ENCODE measurements around the gene GTF3C4. TPM values are rescaled to one million over a fixed set of nuclear protein-coding genes. Genes with fewer than 3 reads are reported as not detected.
"Not testable (repeated sequence)": the region's sequence is repeated elsewhere in the genome, so short reads cannot be mapped to it uniquely, and the experiment has no call there.

The GTF3C4 gene
- total RNA-seq, 1 experiment from 2014 or later: 24.5 TPM

GRCh38 chr9:132681561-132681960 lies 11.3 kb downstream of the GTF3C4 start:
- in situ Hi-C loops (cut with HindIII; ENCODE audit: low sequenced_read_pairs): no loop called here
- DNase-seq (ENCODE audit: low spot score): no peak

DNA sequence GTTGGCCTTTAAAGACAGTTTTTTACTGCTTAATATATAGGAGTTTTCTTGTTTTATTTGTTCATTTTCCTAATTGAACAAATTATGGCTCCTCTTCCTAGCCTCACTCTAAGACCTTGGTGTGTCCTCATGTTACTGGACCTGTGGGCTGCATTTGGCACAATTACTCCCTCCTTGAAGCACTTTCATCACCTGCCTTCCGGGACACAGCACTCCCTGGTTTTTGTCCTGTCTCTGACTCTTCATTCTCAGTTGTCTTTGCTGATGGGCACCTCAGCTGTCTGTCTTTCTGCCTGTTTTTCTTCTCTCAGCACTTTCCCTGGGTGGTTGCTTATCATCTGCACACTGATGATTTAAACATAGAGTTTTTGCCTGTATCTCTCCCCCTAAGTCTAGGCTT lies 13.6 kb downstream of the GTF3C4 start:
- DNase-seq (ENCODE audit: low spot score): no peak
- in situ Hi-C loops (cut with HindIII; ENCODE audit: low sequenced_read_pairs): no loop called here

- DNase-seq (ENCODE audit: low spot score): no peak
- in situ Hi-C loops (cut with HindIII; ENCODE audit: low sequenced_read_pairs): no loop called here
These were observed 20.4 kb downstream of the GTF3C4 start for GRCh38 chr9:132690696-132691095.

DNA sequence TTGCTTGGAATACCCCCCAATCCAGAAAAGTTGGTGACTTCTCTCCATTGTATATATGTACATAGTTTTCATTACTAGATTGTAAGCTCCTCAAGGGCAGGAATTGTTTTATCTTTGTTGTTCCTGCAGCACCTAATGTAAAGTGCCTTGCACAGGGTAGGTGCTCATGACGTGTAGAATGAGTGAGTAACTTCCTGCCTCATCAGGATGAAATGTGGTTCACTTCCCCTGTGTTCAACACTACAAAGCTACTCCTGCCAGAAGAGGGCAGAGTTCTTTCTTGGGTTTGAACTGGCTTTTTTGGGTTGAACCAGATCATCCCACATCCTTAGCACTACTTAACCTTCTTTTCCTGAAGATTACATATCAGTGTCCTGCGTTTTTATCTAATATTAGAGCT lies 23.9 kb downstream of the GTF3C4 start:
- in situ Hi-C loops (cut with HindIII; ENCODE audit: low sequenced_read_pairs): no loop called here
- DNase-seq (ENCODE audit: low spot score): no peak

DNA sequence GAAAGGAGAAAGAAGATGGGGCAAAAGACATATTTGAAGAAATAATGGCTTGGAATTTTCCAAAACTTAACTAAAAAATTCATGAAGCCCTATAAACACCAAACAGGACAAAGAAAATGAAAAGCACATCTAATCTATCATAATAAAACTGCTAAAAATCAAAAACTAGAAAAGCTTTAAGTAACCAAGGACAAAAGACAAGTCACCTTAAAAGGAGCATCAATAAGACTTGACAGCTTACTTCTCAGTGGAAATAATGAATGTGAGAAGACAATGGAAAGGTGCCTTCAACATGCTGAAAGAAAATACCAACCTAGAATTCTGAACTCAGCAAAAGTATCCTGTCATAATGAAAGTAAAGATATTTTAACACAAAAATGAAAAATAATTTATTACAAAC lies 27.0 kb downstream of the GTF3C4 start:
- in situ Hi-C loops (cut with HindIII; ENCODE audit: low sequenced_read_pairs): no loop called here
- no peak for DNase-seq (ENCODE audit: low spot score)

DNA sequence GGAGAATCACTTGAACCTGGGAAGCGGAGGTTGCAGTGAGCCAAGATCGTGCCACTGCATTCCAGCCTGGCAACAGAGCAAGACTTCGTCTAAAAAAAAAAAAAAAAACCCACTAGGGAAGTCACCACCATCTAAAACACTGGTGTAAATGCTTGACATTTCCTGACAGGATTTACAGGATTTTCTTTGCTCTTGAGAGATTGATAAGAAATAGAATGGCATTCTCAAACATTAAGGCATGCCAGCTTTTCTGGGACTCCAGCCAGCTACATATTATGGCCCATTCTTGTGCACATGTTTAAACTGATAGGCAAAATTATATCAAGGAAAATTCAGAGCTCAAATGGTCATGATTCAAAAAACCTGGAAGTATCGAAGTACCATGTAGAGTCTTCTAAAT lies 28.7 kb downstream of the GTF3C4 start:
- no peak for DNase-seq (ENCODE audit: low spot score)
- in situ Hi-C loops (cut with HindIII; ENCODE audit: low sequenced_read_pairs): no loop called here

DNA sequence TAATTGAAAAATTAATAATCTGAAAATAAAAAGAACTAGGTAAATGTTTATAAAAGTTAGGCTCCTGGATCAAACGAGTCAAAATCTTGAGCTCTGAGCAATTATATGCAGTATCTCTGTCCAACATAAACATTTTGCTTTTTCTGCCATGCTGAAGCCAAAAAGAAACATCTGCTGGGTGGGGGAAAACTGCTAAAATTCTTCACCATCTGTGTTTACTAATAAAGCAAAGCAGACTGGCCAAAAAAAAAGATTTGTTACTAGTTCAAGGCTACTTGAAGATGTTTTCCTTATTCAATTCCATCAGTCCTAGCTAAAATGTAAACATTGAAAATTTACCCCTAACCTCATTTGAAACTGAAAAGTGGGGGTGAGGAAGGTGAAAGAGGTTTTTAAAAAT lies 29.7 kb downstream of the GTF3C4 start:
- in situ Hi-C loops (cut with HindIII; ENCODE audit: low sequenced_read_pairs): no loop called here
- no peak for DNase-seq (ENCODE audit: low spot score)

GRCh38 chr9:132702254-132702653 lies 32.0 kb downstream of the GTF3C4 start:
- DNase-seq (ENCODE audit: low spot score): no peak
- in situ Hi-C loops (cut with HindIII; ENCODE audit: low sequenced_read_pairs): no loop called here

GRCh38 chr9:132703336-132703735 lies 33.1 kb downstream of the GTF3C4 start:
- in situ Hi-C loops (cut with HindIII; ENCODE audit: low sequenced_read_pairs): no loop called here
- no peak for DNase-seq (ENCODE audit: low spot score)

DNA sequence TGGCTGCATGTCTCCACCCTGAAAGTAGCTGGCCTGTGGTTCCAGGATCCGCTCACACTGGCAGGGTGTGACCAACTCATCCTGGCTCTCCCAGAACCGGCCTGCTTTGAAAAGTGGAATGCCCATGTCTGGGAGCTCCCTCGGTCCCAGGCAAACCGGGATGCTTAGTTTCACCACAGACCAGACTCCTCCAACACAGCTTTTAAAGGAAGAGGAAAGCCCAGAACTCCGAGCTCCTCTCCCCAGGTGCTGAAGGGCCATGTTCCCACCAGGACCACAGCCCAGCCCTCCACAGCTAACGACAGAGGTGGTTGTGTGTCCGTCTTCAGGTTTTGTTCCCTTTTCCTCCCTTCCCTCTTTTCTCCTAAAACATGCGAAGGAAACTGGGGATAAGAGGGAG lies 38.0 kb downstream of the GTF3C4 start:
- no peak for DNase-seq (ENCODE audit: low spot score)
- in situ Hi-C loops (cut with HindIII; ENCODE audit: low sequenced_read_pairs): no loop called here

- in situ Hi-C loops (cut with HindIII; ENCODE audit: low sequenced_read_pairs): no loop called here
- no peak for DNase-seq (ENCODE audit: low spot score)
These were observed 38.6 kb downstream of the GTF3C4 start for GRCh38 chr9:132708769-132709430.

DNA sequence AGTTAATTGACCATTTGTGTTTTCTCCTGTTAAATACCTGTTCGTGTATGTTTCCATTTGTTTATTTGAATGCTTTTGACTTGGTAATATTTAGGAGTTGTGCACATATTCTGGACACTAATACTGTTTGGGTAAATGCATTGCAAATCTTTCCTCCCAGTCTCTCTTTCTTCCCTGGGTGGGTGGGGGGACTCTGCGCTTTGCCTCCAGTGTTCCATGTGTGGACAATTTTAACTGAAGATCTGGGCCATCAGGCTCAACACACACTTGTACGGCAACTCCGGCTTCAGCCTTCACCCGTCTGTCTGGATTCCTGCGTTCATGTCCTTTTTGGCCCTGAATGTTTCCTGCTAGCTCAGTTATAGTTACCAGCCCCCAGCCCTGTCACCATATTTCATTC lies 40.1 kb downstream of the GTF3C4 start:
- no peak for DNase-seq (ENCODE audit: low spot score)
- in situ Hi-C loops (cut with HindIII; ENCODE audit: low sequenced_read_pairs): no loop called here

DNA sequence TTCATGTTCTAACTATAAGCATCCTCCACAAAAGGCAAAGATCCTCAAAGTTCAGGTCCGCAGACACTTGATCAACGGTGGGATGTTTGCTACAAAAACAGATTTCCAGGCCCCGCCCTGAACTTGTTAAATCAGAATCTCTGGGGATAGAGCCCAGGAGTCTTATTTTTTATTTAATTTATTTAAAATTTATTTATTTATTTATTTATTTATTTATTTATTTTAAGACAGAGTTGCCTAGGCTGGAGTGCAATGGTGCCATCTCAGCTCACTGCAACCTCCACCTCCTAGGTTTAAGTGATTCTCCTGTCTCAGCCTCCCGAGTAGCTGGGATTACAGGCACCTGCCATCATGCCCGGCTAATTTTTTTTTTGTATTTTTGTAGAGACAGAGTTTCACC lies 40.9 kb downstream of the GTF3C4 start:
- in situ Hi-C loops (cut with HindIII; ENCODE audit: low sequenced_read_pairs); DNase-seq (ENCODE audit: low spot score): not testable (repeated sequence)

DNA sequence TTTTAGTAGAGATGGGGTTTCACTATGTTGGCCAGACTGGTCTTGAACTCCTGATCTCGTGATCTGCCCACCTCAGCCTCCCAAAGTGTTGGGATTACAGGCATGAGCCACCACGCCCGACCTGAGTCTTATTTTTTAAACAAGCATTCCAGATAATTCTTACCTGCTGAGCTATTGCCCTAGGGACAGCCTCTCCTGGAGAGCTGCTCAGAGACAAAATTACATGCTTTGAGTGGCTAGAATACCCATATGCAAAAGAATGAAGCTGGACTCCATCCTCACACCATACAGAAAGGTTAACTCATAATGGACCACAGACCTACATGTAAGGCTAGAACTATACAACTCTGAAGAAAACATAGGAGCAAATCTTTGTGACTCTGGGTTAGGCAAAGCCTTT lies 41.6 kb downstream of the GTF3C4 start:
- in situ Hi-C loops (cut with HindIII; ENCODE audit: low sequenced_read_pairs): no loop called here
- no peak for DNase-seq (ENCODE audit: low spot score)

DNA sequence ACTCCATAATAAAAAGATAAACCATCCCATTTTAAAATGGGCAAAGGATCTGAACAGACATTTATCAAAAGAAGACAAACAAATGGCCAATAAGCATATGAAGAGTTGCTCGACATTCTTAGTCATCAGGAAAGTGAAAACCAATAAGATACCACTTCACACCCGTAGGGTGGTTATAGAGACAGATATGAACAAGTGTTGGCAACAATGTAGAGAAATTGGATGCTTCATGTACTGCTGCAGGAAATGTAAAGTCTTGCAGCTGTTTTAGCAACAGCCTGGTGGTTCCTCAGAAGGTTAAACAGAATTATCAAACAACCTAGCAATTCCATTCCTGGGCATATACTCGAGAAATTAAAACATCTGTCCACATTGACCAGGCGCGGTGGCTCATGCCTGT lies 42.5 kb downstream of the GTF3C4 start:
- no peak for DNase-seq (ENCODE audit: low spot score)
- in situ Hi-C loops (cut with HindIII; ENCODE audit: low sequenced_read_pairs): no loop called here

- in situ Hi-C loops (cut with HindIII; ENCODE audit: low sequenced_read_pairs): no loop called here
These were observed 45.7 kb downstream of the GTF3C4 start for GRCh38 chr9:132716007-132716406.

GRCh38 chr9:132717326-132717945 lies 47.2 kb downstream of the GTF3C4 start:
- in situ Hi-C loops (cut with HindIII; ENCODE audit: low sequenced_read_pairs): no loop called here
- DNase-seq (ENCODE audit: low spot score): no peak

More at GRCh38 chr9:132716007-132716406, 45.7 kb downstream of the GTF3C4 start:
- no peak for DNase-seq (ENCODE audit: low spot score)

GRCh38 chr9:132718381-132718928 lies 48.2 kb downstream of the GTF3C4 start:
- in situ Hi-C loops (cut with HindIII; ENCODE audit: low sequenced_read_pairs); DNase-seq (ENCODE audit: low spot score): not testable (repeated sequence)

DNA sequence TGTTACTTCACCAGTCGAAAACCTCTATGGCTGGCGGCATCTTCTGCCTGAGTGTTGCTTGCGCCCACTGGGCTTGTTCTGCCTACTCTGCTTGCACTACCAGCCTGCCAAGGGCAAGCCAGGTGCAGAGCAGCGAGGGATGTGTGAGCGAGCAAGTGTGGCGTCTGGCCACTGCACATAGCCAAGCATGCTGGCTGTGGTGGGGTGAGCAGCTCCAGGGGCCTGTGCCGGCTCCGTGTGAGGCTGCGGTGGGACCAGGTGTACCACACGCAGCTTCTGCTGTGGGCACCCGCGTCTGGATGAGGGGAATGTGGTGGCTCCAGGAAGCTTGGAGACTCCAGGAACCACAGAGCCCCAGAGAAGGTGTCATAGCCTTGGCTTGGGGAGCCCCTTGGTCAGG lies 51.4 kb downstream of the GTF3C4 start:
- DNase-seq (ENCODE audit: low spot score): no peak
- in situ Hi-C loops (cut with HindIII; ENCODE audit: low sequenced_read_pairs): no loop called here

DNA sequence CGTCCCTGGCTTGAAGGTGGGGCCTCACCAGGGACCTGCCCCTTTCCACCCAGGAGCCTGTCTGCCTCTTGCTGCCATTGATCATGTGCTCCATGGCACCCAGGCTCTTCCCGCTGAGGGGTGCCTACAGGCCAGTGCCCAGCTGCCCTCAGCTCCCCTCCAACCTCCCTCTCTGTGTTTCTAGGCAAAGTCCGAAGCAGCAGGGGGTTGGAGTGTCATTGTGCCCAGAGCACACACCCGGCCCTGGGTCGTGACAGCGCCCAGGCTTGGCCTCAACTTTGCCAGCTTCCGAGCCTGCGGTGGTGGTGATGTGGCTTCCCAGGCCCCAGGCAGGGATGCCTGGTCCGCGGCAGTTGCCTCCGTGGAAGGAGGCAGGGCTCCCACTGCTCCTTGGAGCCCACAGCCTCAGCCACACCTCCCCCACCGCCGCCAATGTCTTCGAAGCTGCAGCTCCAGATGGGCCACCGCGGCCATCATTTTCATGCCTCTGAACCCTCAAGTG lies 52.4 kb downstream of the GTF3C4 start:
- no peak for DNase-seq (ENCODE audit: low spot score)
- in situ Hi-C loops (cut with HindIII; ENCODE audit: low sequenced_read_pairs): no loop called here

- in situ Hi-C loops (cut with HindIII; ENCODE audit: low sequenced_read_pairs): no loop called here
- DNase-seq (ENCODE audit: low spot score): no peak
These were observed 53.5 kb downstream of the GTF3C4 start for GRCh38 chr9:132723809-132724208.

Measured in G401 (cell line).